Ascending aorta (tissue), 2 donors: ENCODE results near the gene ADIG. TPM values are rescaled to one million over a fixed set of nuclear protein-coding genes. Genes with fewer than 3 reads are reported as not detected.

Source experiments
- DNase-seq, 2 donors: peaks; one replicate each; pipeline ENCODE4 v3.0.0-alpha.2; 2019; ENCODE audit warnings: low spot score in 2 of 2
- H3K27ac ChIP-seq, 2 donors: fragments of 200-600 bp; sonication (generic); one replicate each; pipeline ENCODE4 v1.5.1; 2016 to 2017; ENCODE audit warnings: mild to moderate bottlenecking in 1 of 2
- H3K27me3 ChIP-seq: fragments of 200-600 bp; sonication (generic); one replicate; pipeline ENCODE4 v1.5.1; 2017
- H3K36me3 ChIP-seq, 2 donors: fragments of 200-600 bp; sonication (generic); one replicate each; pipeline ENCODE4 v1.5.1; 2016
- H3K4me1 ChIP-seq, 2 donors: fragments of 200-600 bp; sonication (generic); one replicate each; pipeline ENCODE4 v1.5.1; 2016 to 2017; ENCODE audit warnings: mild to moderate bottlenecking in 1 of 2
- H3K4me3 ChIP-seq, 2 donors: fragments of 200-600 bp; sonication (generic); one replicate each; pipeline ENCODE4 v1.5.1; 2016 to 2017; ENCODE audit warnings: mild to moderate bottlenecking in 1 of 2
- H3K9me3 ChIP-seq, 2 donors: fragments of 200-600 bp; sonication (generic); one replicate each; pipeline ENCODE4 v1.5.1; 2016
- intact Hi-C: fragments of 100-400 bp; cut with DNase I; formaldehyde crosslinking; loops from one replicate; pipeline ENCODE4 v1.15.1; 2023
- total RNA-seq: library from RNA; depleted of rRNA; stranded (reverse); fragments of >200 nt; gene quantifications from one replicate; pipeline ENCODE4 v1.1.0, GENCODE V29; 2016
- TF ChIP-seq, protein P1 (sequence below), 3 experiments: fragments of 200-600 bp in 2 of 3; fragments of 450-650 bp in 1 of 3; sonication (generic) in 2 of 3; IDR thresholded peaks; one replicate each; pipeline ENCODE4 v1.5.1; 2016 to 2019; ENCODE audit warnings: antibody characterized with exemption in 3 of 3, mild to moderate bottlenecking in 1 of 3, moderate library complexity in 1 of 3

ADIG gene
- total RNA-seq, 1 donor from 2014 or later, result not detected

DNA sequence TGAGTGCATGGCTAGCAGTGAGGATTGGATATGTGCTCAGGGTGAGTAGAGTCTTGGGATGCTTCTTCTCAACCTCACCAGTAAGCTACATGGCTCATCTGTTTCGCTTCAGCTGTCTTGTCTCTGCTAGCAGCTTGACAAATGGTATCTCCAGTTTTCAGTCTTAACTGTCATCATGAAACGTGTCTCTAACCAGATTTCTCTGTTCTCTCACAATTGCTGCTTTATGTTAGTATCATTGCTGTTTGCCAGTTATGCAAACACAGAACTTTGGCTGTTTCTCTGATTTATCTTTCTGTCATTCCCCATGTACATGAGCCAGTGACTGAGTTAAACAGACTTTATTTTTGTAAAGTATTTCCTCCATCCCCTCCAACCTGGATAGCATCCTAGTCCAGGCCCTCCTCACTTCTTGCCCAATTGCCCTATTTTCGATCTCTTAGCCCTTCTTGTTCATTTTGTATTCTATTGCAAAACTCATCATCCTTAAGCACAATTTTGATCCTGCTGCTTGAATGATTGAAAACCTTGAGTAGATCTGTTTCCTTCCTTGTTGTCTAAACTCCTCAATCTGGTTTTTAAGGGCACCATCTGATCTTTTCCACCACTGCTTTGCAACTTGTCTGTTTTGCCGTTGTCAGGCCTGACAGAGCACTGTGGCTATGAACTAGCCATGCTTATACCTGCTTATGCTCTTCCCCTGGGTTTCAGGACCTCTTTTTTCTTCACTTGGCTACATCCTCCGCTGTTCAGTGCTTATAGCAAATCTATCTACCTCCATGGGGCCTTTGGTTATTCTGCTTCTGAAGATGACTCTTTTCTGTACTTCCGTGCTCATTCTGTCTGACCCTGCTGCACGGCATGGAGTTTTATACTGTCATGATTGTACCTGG, 37.7 kb upstream of the ADIG start:
- Histone ChIP-seq H3K27ac (no peak overlapping the region), H3K27me3 (no peaks in the 10 kb centered on the region), H3K4me1 (no peaks in the 10 kb centered on the region), H3K9me3 (no peaks in the 10 kb centered on the region), H3K4me3 (no peak overlapping the region), H3K36me3 (peaks cover 78 to 91% of the 10 kb centered on the region in 2 donors)
- DNase-seq, result no peak
- intact Hi-C loops, result no loop called here
- TF ChIP-seq, protein P1, sequence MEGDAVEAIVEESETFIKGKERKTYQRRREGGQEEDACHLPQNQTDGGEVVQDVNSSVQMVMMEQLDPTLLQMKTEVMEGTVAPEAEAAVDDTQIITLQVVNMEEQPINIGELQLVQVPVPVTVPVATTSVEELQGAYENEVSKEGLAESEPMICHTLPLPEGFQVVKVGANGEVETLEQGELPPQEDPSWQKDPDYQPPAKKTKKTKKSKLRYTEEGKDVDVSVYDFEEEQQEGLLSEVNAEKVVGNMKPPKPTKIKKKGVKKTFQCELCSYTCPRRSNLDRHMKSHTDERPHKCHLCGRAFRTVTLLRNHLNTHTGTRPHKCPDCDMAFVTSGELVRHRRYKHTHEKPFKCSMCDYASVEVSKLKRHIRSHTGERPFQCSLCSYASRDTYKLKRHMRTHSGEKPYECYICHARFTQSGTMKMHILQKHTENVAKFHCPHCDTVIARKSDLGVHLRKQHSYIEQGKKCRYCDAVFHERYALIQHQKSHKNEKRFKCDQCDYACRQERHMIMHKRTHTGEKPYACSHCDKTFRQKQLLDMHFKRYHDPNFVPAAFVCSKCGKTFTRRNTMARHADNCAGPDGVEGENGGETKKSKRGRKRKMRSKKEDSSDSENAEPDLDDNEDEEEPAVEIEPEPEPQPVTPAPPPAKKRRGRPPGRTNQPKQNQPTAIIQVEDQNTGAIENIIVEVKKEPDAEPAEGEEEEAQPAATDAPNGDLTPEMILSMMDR (IDR thresholded peaks at IDR 0.05), result no peak

DNA sequence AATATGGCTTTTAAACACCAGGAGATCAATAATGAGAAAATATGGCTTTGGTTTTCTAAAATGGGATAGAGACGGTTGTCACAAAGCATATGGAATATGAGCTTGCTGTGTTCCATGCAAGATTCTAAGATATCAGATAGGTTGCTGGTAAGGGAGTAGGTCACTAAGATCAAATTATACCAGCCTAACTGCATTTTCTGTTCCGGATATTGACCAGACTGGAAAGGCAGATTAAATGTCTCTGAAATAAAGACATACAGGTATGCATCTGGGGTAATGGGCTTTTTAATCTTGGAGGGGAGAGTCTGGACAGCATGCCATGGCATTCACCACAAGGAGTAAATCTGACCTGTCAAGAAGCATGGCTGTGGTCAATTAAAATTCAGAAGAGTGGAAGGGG, 35.2 kb upstream of the ADIG start:
- Histone ChIP-seq H3K27me3 (no peaks in the 10 kb centered on the region), H3K4me3 (no peak overlapping the region), H3K27ac (no peak overlapping the region), H3K4me1 (no peaks in the 10 kb centered on the region), H3K36me3 (peaks cover 72 to 92% of the 10 kb centered on the region in 2 donors), H3K9me3 (no peaks in the 10 kb centered on the region)
- no peak for DNase-seq
- intact Hi-C loops, result no loop called here
- TF ChIP-seq, protein P1 (IDR thresholded peaks at IDR 0.05), result no peak

DNA sequence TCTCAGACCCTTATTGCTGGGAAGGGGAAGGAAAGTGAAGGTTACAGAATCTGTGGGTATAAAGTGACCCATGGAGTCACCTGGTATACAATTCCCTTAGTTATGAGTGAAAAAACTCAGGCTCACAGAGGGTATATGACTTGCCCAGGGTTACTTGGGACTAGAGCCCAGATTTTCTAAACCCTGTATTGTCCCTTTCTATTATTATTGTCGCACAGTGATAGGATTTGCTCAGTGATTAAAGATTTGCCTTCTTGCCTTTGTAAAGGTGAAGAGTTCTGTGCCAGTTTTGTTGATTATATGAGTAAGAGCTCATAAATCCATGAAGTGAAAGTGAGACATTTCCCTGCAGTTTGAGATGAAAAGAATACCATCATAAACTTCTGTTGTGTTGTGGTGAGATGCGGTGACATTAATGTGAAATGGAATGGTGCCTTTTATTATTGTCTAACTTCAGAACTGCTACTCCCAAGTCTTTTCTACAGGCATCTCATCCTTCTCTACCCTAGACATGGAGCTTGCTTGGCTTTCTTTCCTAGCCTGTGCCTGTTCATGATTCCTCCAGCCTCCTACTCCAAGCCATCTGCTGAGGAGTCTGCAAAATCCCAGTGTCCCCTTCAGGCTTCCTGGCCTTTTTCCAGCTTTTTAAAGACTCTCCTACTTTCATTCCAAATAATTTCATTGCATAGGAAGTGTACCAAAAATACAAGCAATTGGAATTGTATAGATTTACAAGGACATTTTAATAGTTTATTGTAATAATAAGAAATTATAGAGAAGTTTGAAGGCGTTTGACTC, 33.5 kb upstream of the ADIG start:
- no peak for DNase-seq
- Histone ChIP-seq H3K27me3 (no peaks in the 10 kb centered on the region), H3K36me3 (peaks cover 79 to 93% of the 10 kb centered on the region in 2 donors), H3K4me3 (no peak overlapping the region), H3K4me1 (no peaks in the 10 kb centered on the region), H3K27ac (no peak overlapping the region), H3K9me3 (no peaks in the 10 kb centered on the region)
- intact Hi-C loops, result no loop called here
- TF ChIP-seq, protein P1 (IDR thresholded peaks at IDR 0.05), result no peak

DNA sequence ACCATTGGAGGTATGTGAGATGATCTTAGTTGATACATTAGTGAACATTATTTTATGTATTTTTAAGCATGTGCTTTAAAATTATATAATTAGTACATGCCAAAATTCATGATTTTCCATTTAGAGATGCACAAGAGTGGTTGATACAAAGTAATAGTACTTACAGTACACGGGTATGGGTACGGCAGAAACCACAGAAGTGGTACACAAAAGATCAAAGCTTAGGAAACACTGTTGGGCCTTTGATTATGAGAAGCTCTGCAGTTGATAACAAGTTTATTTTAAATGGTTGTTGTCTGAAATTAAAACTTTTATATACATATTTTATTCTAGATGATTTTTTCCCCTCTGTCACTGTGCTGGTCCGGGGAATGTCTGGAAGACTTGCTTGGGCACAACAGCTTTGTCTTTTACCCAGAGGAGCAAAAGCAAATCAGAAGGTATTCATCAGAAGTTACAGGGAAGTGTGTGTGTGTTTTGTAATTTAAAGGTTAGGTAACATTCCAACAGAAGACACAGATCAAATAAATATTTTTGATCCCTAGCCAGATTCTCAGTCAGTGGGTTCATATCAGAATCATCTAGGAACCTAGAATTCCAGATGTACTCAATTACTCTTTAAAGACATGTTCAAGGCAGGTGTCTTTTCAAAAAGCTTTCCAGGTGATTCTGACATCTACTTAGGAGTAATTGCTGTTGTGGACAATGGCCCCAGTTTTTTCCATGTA, 32.5 kb upstream of the ADIG start:
- Histone ChIP-seq H3K4me1 (no peaks in the 10 kb centered on the region), H3K36me3 (peaks cover 77 to 95% of the 10 kb centered on the region in 2 donors), H3K4me3 (no peak overlapping the region), H3K27me3 (no peaks in the 10 kb centered on the region), H3K9me3 (no peaks in the 10 kb centered on the region), H3K27ac (no peak overlapping the region)
- no peak for DNase-seq
- TF ChIP-seq, protein P1 (IDR thresholded peaks at IDR 0.05), result no peak
- intact Hi-C loops, result no loop called here

DNA sequence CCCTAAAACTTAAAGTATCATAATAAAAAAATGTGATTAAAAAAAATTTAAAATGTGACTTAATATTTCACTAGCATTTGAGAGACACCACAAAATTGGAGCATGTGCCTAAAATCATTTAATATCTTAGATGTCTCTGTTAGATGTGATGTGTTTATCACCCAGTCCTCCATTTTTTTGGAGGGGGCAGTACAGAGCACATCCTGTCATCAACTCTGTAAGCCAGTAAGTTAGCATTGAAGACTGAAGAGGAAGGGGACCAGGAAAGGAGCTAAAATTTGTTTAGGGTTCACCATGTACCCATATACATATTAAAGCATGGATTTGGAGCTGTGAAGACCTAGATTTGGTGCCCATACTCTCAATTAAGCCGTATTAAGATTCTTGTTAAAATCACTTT, 30.7 kb upstream of the ADIG start:
- H3K9me3 ChIP-seq, result no peaks in the 10 kb centered on the region
- TF ChIP-seq, protein P1 (IDR thresholded peaks at IDR 0.05), result no peak
- no peaks in the 10 kb centered on the region for H3K4me1 ChIP-seq
- intact Hi-C loops, result no loop called here
- H3K27ac ChIP-seq, result no peak overlapping the region
- no peak for DNase-seq
- H3K4me3 ChIP-seq, result no peak overlapping the region
- peaks cover 81 to 95% of the 10 kb centered on the region in 2 donors for H3K36me3 ChIP-seq
- H3K27me3 ChIP-seq, result no peaks in the 10 kb centered on the region
